ENCODE data around the gene ABHD15. TPM values are rescaled to one million over a fixed set of nuclear protein-coding genes. Genes with fewer than 3 reads are reported as not detected.

ABHD15 gene
- polyA plus RNA-seq, 1 donor: 25.6 TPM

Other genes starting within 250 kb of the ABHD15 start
- 22.2 TPM for gene TAOK1, start 176.7 kb downstream of the ABHD15 start, polyA plus RNA-seq
- gene TP53I13, start 1.7 kb upstream of the ABHD15 start, polyA plus RNA-seq: 77.0 TPM
- gene GIT1, start 22.6 kb upstream of the ABHD15 start, polyA plus RNA-seq: 37.6 TPM
- gene ANKRD13B, start 26.1 kb upstream of the ABHD15 start, polyA plus RNA-seq: 8.2 TPM
- gene CORO6, start 55.9 kb upstream of the ABHD15 start, polyA plus RNA-seq: 2.3 TPM

All from large intestine (tissue), 1 donor.